Motor neuron (in vitro differentiated cells): ENCODE measurements around the gene FAM43A. TPM values are rescaled to one million over a fixed set of nuclear protein-coding genes. Genes with fewer than 3 reads are reported as not detected.

Experiments
- ATAC-seq, 8 experiments: fragments of 200-7000 bp; cut with Tn5 transposase; replicated peaks in 6 of 8; 2 replicates each; pipeline ENCODE4 v1.8.0; 2021; ENCODE audit warnings: mild to moderate bottlenecking in 8 of 8, moderate library complexity in 8 of 8
- H3K27ac ChIP-seq, 2 donors: fragments of 250-450 bp; sonication (Bioruptor Pico); 2 replicates each; pipeline ENCODE4 v1.9.0; 2021; ENCODE audit warnings: antibody characterized with exemption in 2 of 2, mild to moderate bottlenecking in 2 of 2, moderate library complexity in 1 of 2
- H3K4me1 ChIP-seq, 2 donors: fragments of 250-450 bp; sonication (Bioruptor Pico); replicated peaks in 1 of 2; 2 replicates each; pipeline ENCODE4 v1.6.1; 2021; ENCODE audit warnings: antibody characterized with exemption in 2 of 2, mild to moderate bottlenecking in 2 of 2, moderate library complexity in 1 of 2
- H3K4me3 ChIP-seq, 5 donors: fragments of 250-450 bp; sonication (Bioruptor Pico); 2 replicates each; pipeline ENCODE4 v1.9.0; 2021; ENCODE audit warnings: antibody characterized with exemption in 5 of 5, mild to moderate bottlenecking in 5 of 5, moderate library complexity in 4 of 5
- WGBS, 10 experiments: fragments of 450-650 bp; shearing (Covaris generic); methylation state at CpG; one replicate each; pipeline ENCODE4 v1.0.0; 2022; 5-methylcytosine and 5-hydroxymethylcytosine counted together
- in situ Hi-C, 9 experiments: fragments of 400-800 bp; cut with MboI; loops; one replicate each; pipeline ENCODE4 v1.15.0; 2021; ENCODE audit warnings: low sequenced_read_pairs in 9 of 9, low pct_unique_long_range_greater_than_20kb in 2 of 9; ENCODE audit not compliant: unreplicated experiment in 9 of 9
- total RNA-seq, 8 experiments: library from RNA; unstranded; fragments of 300-600 nt; gene quantifications; 2 replicates each; pipeline versions ENCODE4 v1.2.3 to v1.2.4, GENCODE V29; 2022

The FAM43A gene
- total RNA-seq, 8 experiments from 2014 or later: 0.67 to 22.6 (median 6.5) TPM

- Histone ChIP-seq H3K4me3 (no peak overlapping the region), H3K27ac (no peak overlapping the region), H3K4me1 (peaks cover 7% of the 10 kb centered on the region in 2 donors)
- 48 to 90% (median 75%) methylated on average over 1 to 7 of the region's 7 CpGs; no CpG with 5 or more reads in 1 of the 10 experiments for WGBS, 10 experiments
- no peak for ATAC-seq
- in situ Hi-C loops: no loop called here
Observed at GRCh38 chr3:194736896-194737600, 51.4 kb downstream of the FAM43A start.

Other genes with a start within 250 kb of the FAM43A start
- 10 to 100 TPM; 17.8 to 67.9 (median 43.5) TPM for gene ATP13A3, start 198.9 kb upstream of the FAM43A start, total RNA-seq
- gene TMEM44, start 52.5 kb upstream of the FAM43A start, total RNA-seq: 10 to 100 TPM in 3 of 8 experiments, 1 to 10 TPM in 5; 6.9 to 13.6 (median 9.0) TPM
- 10 to 100 TPM; 16.9 to 42.7 (median 27.3) TPM for gene LSG1, start 13.7 kb upstream of the FAM43A start, total RNA-seq